Keratinocyte (primary cell): Measurements from ENCODE around the gene BBS9.

Experiments
- EZH2 ChIP-seq: IDR thresholded peaks from one replicate; pipeline ENCODE4 v1.6.1; 2012; ENCODE audit warnings: inconsistent platforms, mild to moderate bottlenecking, low read length, moderate library complexity
- TF ChIP-seq, protein P1 (sequence below), 3 experiments: IDR thresholded peaks in 1 of 3; conservative IDR thresholded peaks in 1 of 3; optimal IDR thresholded peaks in 1 of 3; 2 replicates in 2 of 3; 3 replicates in 1 of 3; pipeline versions ENCODE3 to v1.5.1; 2011; ENCODE audit warnings: low read length in 3 of 3, mild to moderate bottlenecking in 3 of 3, moderate library complexity in 2 of 3, control low read depth in 1 of 3, inconsistent platforms in 1 of 3; ENCODE audit not compliant: insufficient read depth in 2 of 3; ENCODE audit errors: extremely low read depth in 1 of 3

DNA sequence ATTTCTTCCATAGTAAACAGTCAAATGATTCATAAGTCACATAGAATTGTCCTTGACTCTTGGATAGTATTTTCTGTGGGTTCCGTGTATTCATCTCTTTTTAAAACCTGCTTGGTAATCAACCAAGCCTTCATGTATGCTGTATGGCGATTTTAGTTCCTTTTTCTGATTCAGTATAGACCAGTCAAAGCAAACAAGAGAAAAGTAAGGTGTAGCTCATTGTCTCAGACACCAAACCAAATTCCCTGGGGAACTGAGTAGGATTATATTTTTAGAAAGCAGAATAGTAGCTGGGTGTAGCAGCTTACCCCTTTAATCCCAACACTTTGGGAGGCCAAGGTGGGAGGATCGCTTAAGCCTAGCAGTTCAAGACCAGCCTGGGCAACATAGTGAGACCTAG is 240.5 kb downstream of the BBS9 start:
- TF ChIP-seq, protein P1, sequence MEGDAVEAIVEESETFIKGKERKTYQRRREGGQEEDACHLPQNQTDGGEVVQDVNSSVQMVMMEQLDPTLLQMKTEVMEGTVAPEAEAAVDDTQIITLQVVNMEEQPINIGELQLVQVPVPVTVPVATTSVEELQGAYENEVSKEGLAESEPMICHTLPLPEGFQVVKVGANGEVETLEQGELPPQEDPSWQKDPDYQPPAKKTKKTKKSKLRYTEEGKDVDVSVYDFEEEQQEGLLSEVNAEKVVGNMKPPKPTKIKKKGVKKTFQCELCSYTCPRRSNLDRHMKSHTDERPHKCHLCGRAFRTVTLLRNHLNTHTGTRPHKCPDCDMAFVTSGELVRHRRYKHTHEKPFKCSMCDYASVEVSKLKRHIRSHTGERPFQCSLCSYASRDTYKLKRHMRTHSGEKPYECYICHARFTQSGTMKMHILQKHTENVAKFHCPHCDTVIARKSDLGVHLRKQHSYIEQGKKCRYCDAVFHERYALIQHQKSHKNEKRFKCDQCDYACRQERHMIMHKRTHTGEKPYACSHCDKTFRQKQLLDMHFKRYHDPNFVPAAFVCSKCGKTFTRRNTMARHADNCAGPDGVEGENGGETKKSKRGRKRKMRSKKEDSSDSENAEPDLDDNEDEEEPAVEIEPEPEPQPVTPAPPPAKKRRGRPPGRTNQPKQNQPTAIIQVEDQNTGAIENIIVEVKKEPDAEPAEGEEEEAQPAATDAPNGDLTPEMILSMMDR (optimal IDR thresholded peaks at IDR 0.05 in 1 of 3, IDR thresholded peaks at IDR 0.05 in 1 of 3, conservative IDR thresholded peaks at IDR 0.05 in 1 of 3; ENCODE audit: extremely low read depth in 1 of 3, insufficient read depth in 2 of 3, low read length in 3 of 3), result no peak
- TF ChIP-seq EZH2, result no peak
